Measurements from ENCODE around the gene CCNE1. TPM values are rescaled to one million over a fixed set of nuclear protein-coding genes. Genes with fewer than 3 reads are reported as not detected.
A peak's percentile ranks its signal among the peaks of the same experiment; 100 is the strongest.

The CCNE1 gene
- polyA plus RNA-seq, 3 donors, result 1.7 TPM; not detected in 2

- Mint-ChIP-seq H3K27ac (no peak overlapping the region), H3K4me1 (peaks cover 4% of the 10 kb centered on the region)
- no peaks in the 10 kb centered on the region for H3K9me3 ChIP-seq (replicated peaks in 1 of 2; ENCODE audit: control insufficient read depth in 1 of 2, insufficient read depth in 1 of 2, low read length in 2 of 2)
Measured at GRCh38 chr19:29785360-29785759, 26.4 kb upstream of the CCNE1 start.

GRCh38 chr19:29785955-29786589, 25.7 kb upstream of the CCNE1 start:
- H3K9me3 Mint-ChIP-seq, result peaks cover 0 to 5% (median 3%) of the 10 kb centered on the region in 7 donors
- intact Hi-C loops (cut with micrococcal nuclease), result no loop called here
- Histone ChIP-seq H3K4me1 (ENCODE audit: control insufficient read depth in 1 of 2, insufficient read depth in 2 of 2, low read length in 2 of 2) (no peaks in the 10 kb centered on the region), H3K9me3 (replicated peaks in 1 of 2; ENCODE audit: control insufficient read depth in 1 of 2, insufficient read depth in 1 of 2, low read length in 2 of 2) (no peaks in the 10 kb centered on the region), H3K4me3 (replicated peaks in 1 of 3; ENCODE audit: low read depth in 2 of 3, low read length in 3 of 3) (no peak overlapping the region), H4K20me1 (ENCODE audit: insufficient read depth, low read length) (no peaks in the 10 kb centered on the region), H3K27ac (ENCODE audit: low read depth in 1 of 2, low read length in 2 of 2) (no peak overlapping the region), H3K9ac (ENCODE audit: insufficient read depth, low read length, poor library complexity, severe bottlenecking) (no peak overlapping the region), H3K27me3 (ENCODE audit: control insufficient read depth in 2 of 2, insufficient read depth in 2 of 2, low read length in 2 of 2) (no peaks in the 10 kb centered on the region), H3K79me2 (ENCODE audit: insufficient read depth, low read length) (no peaks in the 10 kb centered on the region), H2AFZ (ENCODE audit: insufficient read depth, low read depth, low read length, poor library complexity, severe bottlenecking) (no peak overlapping the region), H3K36me3 (replicated peaks in 1 of 2; ENCODE audit: control insufficient read depth in 1 of 2, insufficient read depth in 2 of 2, low read length in 2 of 2) (no peaks in the 10 kb centered on the region), H3K4me2 (replicated peaks; ENCODE audit: extremely low read depth, low read length, poor library complexity, severe bottlenecking) (no peak overlapping the region)
- no peaks in the 10 kb centered on the region for H3K36me3 Mint-ChIP-seq
- DNase-seq, result no peak
- 83% methylated on average over 4 of the region's 5 CpGs for WGBS (ENCODE audit: insufficient coverage)
- H3K4me3 Mint-ChIP-seq, result no peak overlapping the region
- peaks cover 4% of the 10 kb centered on the region for H3K4me1 Mint-ChIP-seq
- TF ChIP-seq, protein P1, sequence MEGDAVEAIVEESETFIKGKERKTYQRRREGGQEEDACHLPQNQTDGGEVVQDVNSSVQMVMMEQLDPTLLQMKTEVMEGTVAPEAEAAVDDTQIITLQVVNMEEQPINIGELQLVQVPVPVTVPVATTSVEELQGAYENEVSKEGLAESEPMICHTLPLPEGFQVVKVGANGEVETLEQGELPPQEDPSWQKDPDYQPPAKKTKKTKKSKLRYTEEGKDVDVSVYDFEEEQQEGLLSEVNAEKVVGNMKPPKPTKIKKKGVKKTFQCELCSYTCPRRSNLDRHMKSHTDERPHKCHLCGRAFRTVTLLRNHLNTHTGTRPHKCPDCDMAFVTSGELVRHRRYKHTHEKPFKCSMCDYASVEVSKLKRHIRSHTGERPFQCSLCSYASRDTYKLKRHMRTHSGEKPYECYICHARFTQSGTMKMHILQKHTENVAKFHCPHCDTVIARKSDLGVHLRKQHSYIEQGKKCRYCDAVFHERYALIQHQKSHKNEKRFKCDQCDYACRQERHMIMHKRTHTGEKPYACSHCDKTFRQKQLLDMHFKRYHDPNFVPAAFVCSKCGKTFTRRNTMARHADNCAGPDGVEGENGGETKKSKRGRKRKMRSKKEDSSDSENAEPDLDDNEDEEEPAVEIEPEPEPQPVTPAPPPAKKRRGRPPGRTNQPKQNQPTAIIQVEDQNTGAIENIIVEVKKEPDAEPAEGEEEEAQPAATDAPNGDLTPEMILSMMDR (IDR thresholded peaks at IDR 0.05), result peak; percentile 8
- H3K27me3 Mint-ChIP-seq (ENCODE audit: low read depth in 3 of 3), result no peaks in the 10 kb centered on the region
- H3K27ac Mint-ChIP-seq, result no peak overlapping the region

More at GRCh38 chr19:29785360-29785759, 26.4 kb upstream of the CCNE1 start:
- Histone ChIP-seq H3K79me2 (ENCODE audit: insufficient read depth, low read length) (no peaks in the 10 kb centered on the region), H3K36me3 (replicated peaks in 1 of 2; ENCODE audit: control insufficient read depth in 1 of 2, insufficient read depth in 2 of 2, low read length in 2 of 2) (no peaks in the 10 kb centered on the region), H3K27ac (ENCODE audit: low read depth in 1 of 2, low read length in 2 of 2) (no peak overlapping the region), H4K20me1 (ENCODE audit: insufficient read depth, low read length) (no peaks in the 10 kb centered on the region), H3K9ac (ENCODE audit: insufficient read depth, low read length, poor library complexity, severe bottlenecking) (no peak overlapping the region), H3K27me3 (ENCODE audit: control insufficient read depth in 2 of 2, insufficient read depth in 2 of 2, low read length in 2 of 2) (no peaks in the 10 kb centered on the region), H3K4me1 (ENCODE audit: control insufficient read depth in 1 of 2, insufficient read depth in 2 of 2, low read length in 2 of 2) (no peaks in the 10 kb centered on the region), H3K4me3 (replicated peaks in 1 of 3; ENCODE audit: low read depth in 2 of 3, low read length in 3 of 3) (no peak overlapping the region), H2AFZ (ENCODE audit: insufficient read depth, low read depth, low read length, poor library complexity, severe bottlenecking) (no peak overlapping the region), H3K4me2 (replicated peaks; ENCODE audit: extremely low read depth, low read length, poor library complexity, severe bottlenecking) (no peak overlapping the region)
- TF ChIP-seq, protein P1 (IDR thresholded peaks at IDR 0.05), result no peak
- WGBS (ENCODE audit: insufficient coverage), result 94% methylated on average over 4 of the region's 5 CpGs
- intact Hi-C loops (cut with micrococcal nuclease), result no loop called here
- Mint-ChIP-seq H3K4me3 (no peak overlapping the region), H3K27me3 (ENCODE audit: low read depth in 3 of 3) (peaks cover 0 to 2% (median 0%) of the 10 kb centered on the region in 3 donors), H3K36me3 (no peaks in the 10 kb centered on the region), H3K9me3 (peaks cover 0 to 5% (median 3%) of the 10 kb centered on the region in 7 donors)
- no peak for DNase-seq
